Activated CD8-positive, alpha-beta T cell treated with anti-CD3 and anti-CD28 coated beads for 36 hours (primary cell): ENCODE measurements around the gene NPHS1. TPM values are rescaled to one million over a fixed set of nuclear protein-coding genes. Genes with fewer than 3 reads are reported as not detected.
"Not testable (repeated sequence)": the region's sequence is repeated elsewhere in the genome, so short reads cannot be mapped to it uniquely, and the experiment has no call there.

Source experiments
- ATAC-seq: fragments of 200-7000 bp; cut with Tn5 transposase; one replicate; pipeline ENCODE4 v1.10.0; 2021; ENCODE audit warnings: mild to moderate bottlenecking, moderate library complexity
- CTCF ChIA-PET: fragments of 350-600 bp; sonication (Branson Sonifier 250); formaldehyde crosslinking; loops from one replicate; lab custom pipeline; 2021; ENCODE audit warnings: antibody characterized with exemption; lab: Charles Lee
- POLR2A ChIA-PET: fragments of 350-600 bp; sonication (Branson Sonifier 250); formaldehyde crosslinking; loops from one replicate; lab custom pipeline; 2021; ENCODE audit warnings: antibody characterized with exemption; lab: Charles Lee
- DNase-seq: peaks from one replicate; pipeline ENCODE4 v3.0.0-alpha.2; 2020
- H3K27ac Mint-ChIP-seq: one replicate; pipeline ENCODE4 v1.8.0; 2021; ENCODE audit warnings: mild to moderate bottlenecking, mixed read lengths
- H3K27me3 Mint-ChIP-seq: one replicate; pipeline ENCODE4 v1.8.0; 2021; ENCODE audit warnings: mixed read lengths
- H3K36me3 Mint-ChIP-seq: one replicate; pipeline ENCODE4 v1.8.0; 2021; ENCODE audit warnings: low read depth, mixed read lengths
- H3K4me1 Mint-ChIP-seq: one replicate; pipeline ENCODE4 v1.8.0; 2021; ENCODE audit warnings: low read depth, mixed read lengths
- H3K4me3 Mint-ChIP-seq: one replicate; pipeline ENCODE4 v1.8.0; 2021; ENCODE audit warnings: mild to moderate bottlenecking, moderate library complexity, mixed read lengths
- H3K9me3 Mint-ChIP-seq: one replicate; pipeline ENCODE4 v1.8.0; 2021; ENCODE audit warnings: mixed read lengths
- intact Hi-C: fragments of 100-400 bp; cut with micrococcal nuclease; formaldehyde crosslinking; loops from one replicate; pipeline ENCODE4 v1.10.0; 2022
- total RNA-seq, 2 experiments: library from RNA; stranded (reverse); gene quantifications; one replicate each; pipeline ENCODE4 v1.2.3, GENCODE V29; 2021
- TF ChIP-seq, protein P1 (sequence below): fragments of 200-600 bp; IDR thresholded peaks from one replicate; pipeline ENCODE4 v1.8.0; 2022; ENCODE audit warnings: antibody characterized with exemption, mild to moderate bottlenecking

NPHS1 gene
- total RNA-seq, 2 experiments from 2014 or later, result not detected

DNA sequence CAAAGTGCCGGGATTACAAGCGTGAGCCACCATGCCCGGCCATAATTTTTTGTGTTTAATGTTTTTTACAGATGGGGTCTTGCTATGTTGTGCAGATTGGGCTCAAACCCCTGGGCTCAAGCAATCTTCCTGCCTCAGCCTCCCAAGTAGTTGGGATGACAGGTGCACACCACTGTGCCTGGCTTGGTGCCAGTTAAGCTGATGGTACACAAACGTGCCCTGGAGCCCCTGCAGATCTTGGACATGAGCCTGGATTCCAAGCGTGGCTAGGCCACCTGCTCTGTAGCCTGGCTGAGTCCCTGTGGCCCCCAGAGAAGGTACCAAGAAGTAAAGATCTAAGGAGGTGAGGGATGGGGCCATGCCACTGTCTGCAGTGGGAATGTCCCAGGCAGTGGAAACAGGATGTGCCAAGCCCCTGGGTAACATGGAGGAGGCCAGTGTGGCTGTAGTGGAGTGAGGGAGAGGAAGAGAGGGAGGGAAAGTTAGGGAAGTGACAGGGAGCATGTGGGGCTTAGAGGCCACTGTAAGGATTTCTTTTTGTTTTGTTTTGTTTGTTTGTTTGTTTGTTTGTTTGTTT is 46.7 kb downstream of the NPHS1 start:
- TF ChIP-seq, protein P1, sequence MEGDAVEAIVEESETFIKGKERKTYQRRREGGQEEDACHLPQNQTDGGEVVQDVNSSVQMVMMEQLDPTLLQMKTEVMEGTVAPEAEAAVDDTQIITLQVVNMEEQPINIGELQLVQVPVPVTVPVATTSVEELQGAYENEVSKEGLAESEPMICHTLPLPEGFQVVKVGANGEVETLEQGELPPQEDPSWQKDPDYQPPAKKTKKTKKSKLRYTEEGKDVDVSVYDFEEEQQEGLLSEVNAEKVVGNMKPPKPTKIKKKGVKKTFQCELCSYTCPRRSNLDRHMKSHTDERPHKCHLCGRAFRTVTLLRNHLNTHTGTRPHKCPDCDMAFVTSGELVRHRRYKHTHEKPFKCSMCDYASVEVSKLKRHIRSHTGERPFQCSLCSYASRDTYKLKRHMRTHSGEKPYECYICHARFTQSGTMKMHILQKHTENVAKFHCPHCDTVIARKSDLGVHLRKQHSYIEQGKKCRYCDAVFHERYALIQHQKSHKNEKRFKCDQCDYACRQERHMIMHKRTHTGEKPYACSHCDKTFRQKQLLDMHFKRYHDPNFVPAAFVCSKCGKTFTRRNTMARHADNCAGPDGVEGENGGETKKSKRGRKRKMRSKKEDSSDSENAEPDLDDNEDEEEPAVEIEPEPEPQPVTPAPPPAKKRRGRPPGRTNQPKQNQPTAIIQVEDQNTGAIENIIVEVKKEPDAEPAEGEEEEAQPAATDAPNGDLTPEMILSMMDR, result no peak
- H3K36me3 Mint-ChIP-seq, result no peaks in the 10 kb centered on the region
- no peak for ATAC-seq
- no peak for DNase-seq
- H3K27ac Mint-ChIP-seq, result no peak overlapping the region
- ChIA-PET CTCF (no interaction called here), POLR2A (no interaction called here)
- no peaks in the 10 kb centered on the region for H3K9me3 Mint-ChIP-seq
- peaks cover 2% of the 10 kb centered on the region for H3K27me3 Mint-ChIP-seq
- intact Hi-C loops, result no loop called here
- peaks cover 9% of the 10 kb centered on the region for H3K4me1 Mint-ChIP-seq
- H3K4me3 Mint-ChIP-seq, result no peak overlapping the region

DNA sequence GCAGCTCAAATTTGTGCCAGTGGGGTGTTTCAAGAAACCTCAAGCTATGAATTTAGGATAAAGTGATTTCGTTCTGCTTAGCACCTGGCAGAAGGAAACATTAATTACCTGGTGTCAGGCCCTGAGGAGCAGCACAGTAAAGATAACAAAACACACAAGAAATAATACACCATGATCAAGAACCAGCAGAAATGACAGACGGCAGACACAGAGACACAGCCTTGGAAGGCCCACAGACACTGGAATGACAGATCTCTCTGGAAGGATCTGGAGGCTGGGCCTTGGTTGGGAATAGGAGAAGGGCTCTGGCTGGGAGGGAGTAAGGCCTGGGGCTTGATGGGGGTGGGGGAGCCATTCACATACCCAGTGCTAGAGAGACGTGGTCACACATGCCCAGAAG is 50.5 kb downstream of the NPHS1 start:
- no peak for ATAC-seq
- H3K27ac Mint-ChIP-seq, result no peak overlapping the region
- H3K27me3 Mint-ChIP-seq, result peaks cover 17% of the 10 kb centered on the region
- no peak for DNase-seq
- intact Hi-C loops, result no loop called here
- POLR2A ChIA-PET, result no interaction called here
- no peaks in the 10 kb centered on the region for H3K36me3 Mint-ChIP-seq
- no peaks in the 10 kb centered on the region for H3K9me3 Mint-ChIP-seq
- H3K4me3 Mint-ChIP-seq, result no peak overlapping the region
- CTCF ChIA-PET, result interaction anchor here (1.3 kb wide), 1 partner anchor 18 kb away, joined by 4 read pairs; no protein-coding TSS in a partner anchor
- TF ChIP-seq, protein P1, result no peak
- peaks cover 12% of the 10 kb centered on the region for H3K4me1 Mint-ChIP-seq

DNA sequence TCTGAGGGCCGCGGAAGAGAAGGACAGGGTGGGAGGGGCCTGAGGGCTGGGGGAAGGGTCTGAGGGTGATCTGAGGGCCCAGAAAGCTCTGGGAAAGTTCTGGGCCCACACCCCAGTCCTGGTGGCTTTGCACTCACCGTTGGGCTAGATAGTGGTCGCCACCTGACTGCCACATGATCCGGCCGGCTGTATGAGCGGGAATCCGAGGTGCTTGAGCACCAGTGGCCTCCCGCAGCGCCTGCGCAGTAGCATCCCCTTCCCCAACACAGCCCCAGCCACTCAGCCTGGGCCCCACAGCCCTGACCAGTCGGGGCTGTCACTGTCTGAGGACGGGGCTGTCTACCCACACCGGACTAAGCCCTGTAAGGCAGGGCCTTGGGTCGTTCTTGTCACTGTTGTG is 54.6 kb downstream of the NPHS1 start:
- peak; percentile 56 for ATAC-seq
- ChIA-PET POLR2A (interaction anchor here (0.8 kb wide), 1 partner anchor 12 kb away, joined by 3 read pairs; no protein-coding TSS in a partner anchor), CTCF (no interaction called here)
- Mint-ChIP-seq H3K36me3 (no peaks in the 10 kb centered on the region), H3K9me3 (no peaks in the 10 kb centered on the region), H3K27ac (no peak overlapping the region), H3K27me3 (peaks cover 26% of the 10 kb centered on the region), H3K4me3 (no peak overlapping the region), H3K4me1 (peaks cover 4% of the 10 kb centered on the region)
- TF ChIP-seq, protein P1, result no peak
- peak; percentile 36 for DNase-seq
- intact Hi-C loops, result no loop called here

DNA sequence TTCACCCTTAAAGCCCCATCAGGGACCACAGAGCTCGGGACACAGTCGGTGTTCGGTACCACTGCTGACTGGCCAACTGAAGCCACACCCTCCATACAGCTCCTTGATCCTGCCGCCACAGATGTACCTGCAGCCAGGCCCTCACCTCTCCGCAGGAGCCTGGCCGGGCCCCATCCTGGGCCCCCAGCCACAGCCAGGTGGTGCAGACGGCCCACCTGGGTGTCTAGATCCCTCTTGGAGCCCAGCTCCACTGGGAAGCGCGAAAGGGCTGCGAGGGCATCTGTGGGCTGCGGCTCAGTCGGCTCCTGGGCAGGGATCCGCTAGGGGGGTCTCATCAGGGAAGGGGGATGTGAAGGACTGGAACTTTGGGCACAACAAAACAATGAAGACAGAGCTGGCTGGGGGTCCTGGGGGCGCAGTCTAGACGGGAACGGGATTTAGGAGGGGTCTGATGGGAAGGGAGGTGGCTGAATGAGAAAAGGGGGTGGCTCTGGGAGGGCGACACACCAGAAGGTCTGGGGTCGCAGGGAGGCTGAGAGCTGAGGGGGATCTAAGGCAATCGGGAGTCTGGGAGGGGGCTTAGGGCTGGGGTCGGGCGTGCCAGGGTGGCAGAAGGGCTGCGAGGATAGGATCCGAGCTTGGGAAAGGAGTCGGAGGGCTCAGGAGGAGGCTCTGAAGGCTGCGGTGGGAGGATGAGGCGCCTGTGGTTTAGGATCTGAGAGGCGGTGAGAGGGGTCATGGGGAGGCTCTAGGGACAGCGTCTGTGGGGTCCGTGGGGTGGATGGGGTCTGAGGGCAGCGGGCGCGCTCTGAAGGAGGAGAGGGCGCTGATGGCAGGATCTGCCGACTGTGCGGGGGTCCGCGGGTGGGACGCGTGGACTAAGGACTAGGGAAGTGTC is 55.4 kb downstream of the NPHS1 start:
- POLR2A ChIA-PET, result interaction anchor here (0.8 kb wide), 1 partner anchor 13 kb away, joined by 3 read pairs; no protein-coding TSS in a partner anchor
- no peaks in the 10 kb centered on the region for H3K9me3 Mint-ChIP-seq
- DNase-seq (no peak), ATAC-seq (no peak)
- CTCF ChIA-PET, result no interaction called here
- intact Hi-C loops, result no loop called here
- TF ChIP-seq, protein P1, result no peak
- no peak overlapping the region for H3K4me3 Mint-ChIP-seq
- peaks cover 27% of the 10 kb centered on the region for H3K27me3 Mint-ChIP-seq
- H3K4me1 Mint-ChIP-seq, result peaks cover 4% of the 10 kb centered on the region
- H3K36me3 Mint-ChIP-seq, result no peaks in the 10 kb centered on the region
- H3K27ac Mint-ChIP-seq, result no peak overlapping the region

DNA sequence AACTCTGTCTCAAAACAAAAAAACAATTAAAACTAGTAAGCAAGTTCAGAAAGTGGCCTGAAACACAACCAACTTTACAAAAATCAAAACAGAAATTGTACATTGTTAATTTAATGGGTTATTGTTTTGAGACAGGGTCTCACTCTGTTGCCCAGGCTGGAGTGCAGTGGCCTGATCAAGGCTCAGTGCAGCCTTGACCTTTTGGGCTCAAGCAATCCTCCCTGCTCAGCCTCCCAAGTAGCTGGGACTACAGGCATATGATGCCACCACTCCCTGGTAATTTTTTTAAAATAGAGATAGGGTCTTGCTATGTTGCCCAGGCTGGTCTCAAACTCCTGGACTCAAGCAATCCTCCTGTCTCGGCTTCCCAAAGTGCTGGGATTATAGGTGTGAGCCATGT is 56.7 kb downstream of the NPHS1 start:
- POLR2A ChIA-PET, intact Hi-C loops, DNase-seq, H3K9me3 Mint-ChIP-seq, H3K4me1 Mint-ChIP-seq, ATAC-seq, H3K4me3 Mint-ChIP-seq, CTCF ChIA-PET, H3K36me3 Mint-ChIP-seq, H3K27ac Mint-ChIP-seq: not testable (repeated sequence)
- peaks cover 27% of the 10 kb centered on the region for H3K27me3 Mint-ChIP-seq
